ENCODE results near the gene OR7A17. TPM values are rescaled to one million over a fixed set of nuclear protein-coding genes. Genes with fewer than 3 reads are reported as not detected.

The OR7A17 gene
- total RNA-seq, 2 experiments from 2014 or later: not detected

GRCh38 chr19:14915116-14915515 is 29.2 kb upstream of the OR7A17 start:
- Mint-ChIP-seq H3K27me3 (peaks cover 68% of the 10 kb centered on the region), H3K4me3 (no peak overlapping the region), H3K4me1 (ENCODE audit: low read depth) (no peaks in the 10 kb centered on the region), H3K27ac (no peak overlapping the region), H3K36me3 (ENCODE audit: low read depth) (no peaks in the 10 kb centered on the region), H3K9me3 (no peaks in the 10 kb centered on the region)
- Histone ChIP-seq H3K27ac (ENCODE audit: low read depth in 1 of 2, low read length in 2 of 2) (no peak overlapping the region), H3K27me3 (ENCODE audit: control insufficient read depth in 1 of 2, insufficient read depth in 2 of 2, low read length in 2 of 2) (peaks cover 0 to 8% of the 10 kb centered on the region in 2 experiments), H3K36me3 (ENCODE audit: insufficient read depth, low read length) (no peaks in the 10 kb centered on the region), H3K4me1 (ENCODE audit: insufficient read depth, low read length) (no peaks in the 10 kb centered on the region), H3K9me3 (ENCODE audit: control insufficient read depth in 1 of 2, insufficient read depth in 1 of 2, low read length in 2 of 2) (peaks cover 0 to 7% of the 10 kb centered on the region in 2 experiments), H3K4me3 (ENCODE audit: low read length) (no peak overlapping the region)
- TF ChIP-seq, protein P1, sequence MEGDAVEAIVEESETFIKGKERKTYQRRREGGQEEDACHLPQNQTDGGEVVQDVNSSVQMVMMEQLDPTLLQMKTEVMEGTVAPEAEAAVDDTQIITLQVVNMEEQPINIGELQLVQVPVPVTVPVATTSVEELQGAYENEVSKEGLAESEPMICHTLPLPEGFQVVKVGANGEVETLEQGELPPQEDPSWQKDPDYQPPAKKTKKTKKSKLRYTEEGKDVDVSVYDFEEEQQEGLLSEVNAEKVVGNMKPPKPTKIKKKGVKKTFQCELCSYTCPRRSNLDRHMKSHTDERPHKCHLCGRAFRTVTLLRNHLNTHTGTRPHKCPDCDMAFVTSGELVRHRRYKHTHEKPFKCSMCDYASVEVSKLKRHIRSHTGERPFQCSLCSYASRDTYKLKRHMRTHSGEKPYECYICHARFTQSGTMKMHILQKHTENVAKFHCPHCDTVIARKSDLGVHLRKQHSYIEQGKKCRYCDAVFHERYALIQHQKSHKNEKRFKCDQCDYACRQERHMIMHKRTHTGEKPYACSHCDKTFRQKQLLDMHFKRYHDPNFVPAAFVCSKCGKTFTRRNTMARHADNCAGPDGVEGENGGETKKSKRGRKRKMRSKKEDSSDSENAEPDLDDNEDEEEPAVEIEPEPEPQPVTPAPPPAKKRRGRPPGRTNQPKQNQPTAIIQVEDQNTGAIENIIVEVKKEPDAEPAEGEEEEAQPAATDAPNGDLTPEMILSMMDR (IDR thresholded peaks at IDR 0.05): no peak
- ATAC-seq (ENCODE audit: poor library complexity) (no peak), DNase-seq (no peak)
- intact Hi-C loops (cut with DNase I, micrococcal nuclease): no loop called here
- ChIA-PET CTCF (no interaction called here), POLR2A (no interaction called here)

DNA sequence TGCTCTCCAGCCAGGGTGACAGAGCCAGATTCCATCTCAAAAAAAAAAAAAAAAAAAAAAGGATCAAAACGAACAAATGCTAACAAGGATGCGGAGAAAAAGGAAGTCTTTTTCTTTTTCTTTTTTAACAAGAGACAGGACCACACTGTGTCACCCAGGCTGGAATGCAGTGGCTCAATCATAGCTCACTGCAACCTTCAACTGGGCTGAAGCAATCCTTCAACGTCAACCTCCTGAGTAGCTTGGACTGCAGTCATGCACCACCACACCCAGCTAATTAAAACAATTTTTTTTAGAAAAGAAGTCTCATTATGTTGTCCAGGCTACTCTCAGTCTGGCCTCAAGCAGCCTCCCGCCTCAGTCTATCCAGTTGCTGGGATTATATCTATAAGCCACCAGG is 20.8 kb upstream of the OR7A17 start:
- Mint-ChIP-seq H3K9me3 (no peaks in the 10 kb centered on the region), H3K36me3 (ENCODE audit: low read depth) (no peaks in the 10 kb centered on the region), H3K27me3 (peaks cover 47% of the 10 kb centered on the region), H3K27ac (no peak overlapping the region), H3K4me1 (ENCODE audit: low read depth) (no peaks in the 10 kb centered on the region), H3K4me3 (no peak overlapping the region)
- no peak for ATAC-seq (ENCODE audit: poor library complexity)
- POLR2A ChIA-PET: no interaction called here
- CTCF ChIA-PET: interaction anchor here (0.6 to 0.7 kb wide), 2 partner anchors 18 to 33 kb away, joined by 3 to 4 read pairs; no protein-coding TSS in a partner anchor
- Histone ChIP-seq H3K9me3 (ENCODE audit: control insufficient read depth in 1 of 2, insufficient read depth in 1 of 2, low read length in 2 of 2) (no peaks in the 10 kb centered on the region), H3K4me3 (ENCODE audit: low read length) (no peak overlapping the region), H3K36me3 (ENCODE audit: insufficient read depth, low read length) (no peaks in the 10 kb centered on the region), H3K27me3 (ENCODE audit: control insufficient read depth in 1 of 2, insufficient read depth in 2 of 2, low read length in 2 of 2) (peaks cover 0 to 14% of the 10 kb centered on the region in 2 experiments), H3K4me1 (ENCODE audit: insufficient read depth, low read length) (no peaks in the 10 kb centered on the region), H3K27ac (ENCODE audit: low read depth in 1 of 2, low read length in 2 of 2) (no peak overlapping the region)
- TF ChIP-seq, protein P1 (IDR thresholded peaks at IDR 0.05): no peak
- DNase-seq: no peak
- intact Hi-C loops (cut with DNase I, micrococcal nuclease): no loop called here

GRCh38 chr19:14901675-14902260 is 15.8 kb upstream of the OR7A17 start:
- ChIA-PET POLR2A (no interaction called here), CTCF (no interaction called here)
- TF ChIP-seq, protein P1 (IDR thresholded peaks at IDR 0.05): no peak
- H3K9me3 ChIP-seq (ENCODE audit: control insufficient read depth in 1 of 2, insufficient read depth in 1 of 2, low read length in 2 of 2): no peaks in the 10 kb centered on the region
- H3K27me3 ChIP-seq (ENCODE audit: control insufficient read depth in 1 of 2, insufficient read depth in 2 of 2, low read length in 2 of 2): peaks cover 8 to 38% of the 10 kb centered on the region in 2 experiments
- DNase-seq: no peak
- H3K4me3 ChIP-seq (ENCODE audit: low read length): no peak overlapping the region
- ATAC-seq (ENCODE audit: poor library complexity): no peak
- Mint-ChIP-seq H3K9me3 (no peaks in the 10 kb centered on the region), H3K27me3 (peaks cover 73% of the 10 kb centered on the region), H3K4me1 (ENCODE audit: low read depth) (no peaks in the 10 kb centered on the region), H3K36me3 (ENCODE audit: low read depth) (no peaks in the 10 kb centered on the region), H3K4me3 (no peak overlapping the region), H3K27ac (no peak overlapping the region)
- H3K36me3 ChIP-seq (ENCODE audit: insufficient read depth, low read length): no peaks in the 10 kb centered on the region
- no peak overlapping the region for H3K27ac ChIP-seq (ENCODE audit: low read depth in 1 of 2, low read length in 2 of 2)
- H3K4me1 ChIP-seq (ENCODE audit: insufficient read depth, low read length): no peaks in the 10 kb centered on the region
- intact Hi-C loops (cut with DNase I, micrococcal nuclease): no loop called here

Data from CD4-positive, alpha-beta T cell (primary cell).